ENCODE results near the gene FAM169A.

DNA sequence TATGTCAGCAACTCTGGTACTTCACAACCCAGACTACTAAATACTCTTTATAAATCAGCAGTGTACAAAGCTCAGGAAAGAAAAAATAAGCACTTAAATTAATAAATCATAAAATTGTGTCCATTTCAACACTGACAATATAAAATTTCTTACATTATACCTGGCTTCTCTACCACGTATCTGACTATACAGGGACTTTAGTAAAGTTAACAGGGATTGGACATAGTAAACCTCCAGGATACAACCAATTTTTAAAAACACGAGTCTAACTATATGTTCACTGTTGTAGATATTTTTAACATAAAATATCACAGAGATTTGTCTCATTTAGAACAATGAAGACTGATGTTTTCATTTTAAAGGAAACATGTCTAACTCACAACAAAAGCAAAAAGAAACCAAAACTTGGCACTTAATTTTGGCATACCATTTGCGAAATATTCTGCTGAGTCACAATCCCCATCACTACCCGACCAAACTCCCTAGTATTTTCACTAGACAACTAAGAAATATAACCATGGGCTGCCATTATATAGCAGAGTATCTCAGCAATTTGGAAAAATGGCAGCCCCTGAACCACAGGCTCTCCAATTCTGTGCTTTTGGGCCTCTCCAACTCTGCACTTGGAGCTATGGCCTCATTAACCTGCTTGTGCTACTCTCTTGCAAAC lies 14.4 kb downstream of the FAM169A start:
- TF ChIP-seq, protein P1, sequence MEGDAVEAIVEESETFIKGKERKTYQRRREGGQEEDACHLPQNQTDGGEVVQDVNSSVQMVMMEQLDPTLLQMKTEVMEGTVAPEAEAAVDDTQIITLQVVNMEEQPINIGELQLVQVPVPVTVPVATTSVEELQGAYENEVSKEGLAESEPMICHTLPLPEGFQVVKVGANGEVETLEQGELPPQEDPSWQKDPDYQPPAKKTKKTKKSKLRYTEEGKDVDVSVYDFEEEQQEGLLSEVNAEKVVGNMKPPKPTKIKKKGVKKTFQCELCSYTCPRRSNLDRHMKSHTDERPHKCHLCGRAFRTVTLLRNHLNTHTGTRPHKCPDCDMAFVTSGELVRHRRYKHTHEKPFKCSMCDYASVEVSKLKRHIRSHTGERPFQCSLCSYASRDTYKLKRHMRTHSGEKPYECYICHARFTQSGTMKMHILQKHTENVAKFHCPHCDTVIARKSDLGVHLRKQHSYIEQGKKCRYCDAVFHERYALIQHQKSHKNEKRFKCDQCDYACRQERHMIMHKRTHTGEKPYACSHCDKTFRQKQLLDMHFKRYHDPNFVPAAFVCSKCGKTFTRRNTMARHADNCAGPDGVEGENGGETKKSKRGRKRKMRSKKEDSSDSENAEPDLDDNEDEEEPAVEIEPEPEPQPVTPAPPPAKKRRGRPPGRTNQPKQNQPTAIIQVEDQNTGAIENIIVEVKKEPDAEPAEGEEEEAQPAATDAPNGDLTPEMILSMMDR (IDR thresholded peaks at IDR 0.05; ENCODE audit: low read length) = no peak
- TF ChIP-seq EZH2 (optimal IDR thresholded peaks at IDR 0.05; ENCODE audit: low read depth, low read length) = no peak
- no peak for TF ChIP-seq EZH2phosphoT487 (IDR thresholded peaks at IDR 0.05; ENCODE audit: low read length)
